Activated effector memory CD4-positive, alpha-beta T cell treated with Interleukin-2 at 50 U/mL for 16 hours (primary cell): ENCODE results near the gene PLEKHA6.
"Not testable (repeated sequence)": the region's sequence is repeated elsewhere in the genome, so short reads cannot be mapped to it uniquely, and the experiment has no call there.

Experiments
- DNase-seq: peaks from one replicate; pipeline ENCODE4 v3.0.0-alpha.2; 2020

Gene PLEKHA6

DNA sequence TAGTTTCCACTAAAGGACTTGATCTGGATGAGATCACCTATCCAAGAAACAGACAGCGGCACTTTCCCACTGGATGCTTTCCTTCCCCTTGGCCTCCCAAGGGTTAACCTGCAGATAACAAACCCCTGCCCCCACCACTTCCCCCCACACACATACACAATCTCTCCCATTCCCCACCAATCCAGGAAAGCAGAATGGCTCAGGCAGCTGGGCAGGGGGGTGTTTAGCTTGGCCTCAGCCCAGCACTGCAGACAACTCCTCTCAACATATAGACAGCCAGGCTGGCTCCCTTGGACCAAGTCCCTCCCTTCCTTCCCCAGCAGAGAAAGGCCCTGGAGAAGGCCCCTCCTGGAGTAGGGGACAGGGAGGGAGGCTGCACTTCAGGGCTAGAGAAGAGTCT lies 24.6 kb downstream of the PLEKHA6 start:
- DNase-seq = no peak

DNA sequence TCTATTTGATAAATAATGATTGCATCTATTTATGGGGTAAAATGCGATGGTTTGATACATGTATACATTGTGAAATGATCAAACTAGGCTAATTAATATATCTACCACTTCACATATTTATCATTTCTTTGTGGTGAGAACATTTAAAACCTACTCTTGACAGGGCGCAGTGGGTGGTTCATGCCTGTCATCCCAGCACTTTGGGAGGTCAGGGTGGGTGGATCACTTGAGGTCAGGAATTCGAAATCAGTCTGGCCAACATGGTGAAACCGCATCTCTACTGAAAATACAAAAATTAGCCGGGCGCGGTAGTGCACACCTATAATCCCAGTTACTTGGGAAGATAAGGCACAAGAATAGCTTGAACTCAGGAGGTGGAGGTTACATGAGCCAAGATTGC lies 25.3 kb downstream of the PLEKHA6 start:
- DNase-seq = no peak

DNA sequence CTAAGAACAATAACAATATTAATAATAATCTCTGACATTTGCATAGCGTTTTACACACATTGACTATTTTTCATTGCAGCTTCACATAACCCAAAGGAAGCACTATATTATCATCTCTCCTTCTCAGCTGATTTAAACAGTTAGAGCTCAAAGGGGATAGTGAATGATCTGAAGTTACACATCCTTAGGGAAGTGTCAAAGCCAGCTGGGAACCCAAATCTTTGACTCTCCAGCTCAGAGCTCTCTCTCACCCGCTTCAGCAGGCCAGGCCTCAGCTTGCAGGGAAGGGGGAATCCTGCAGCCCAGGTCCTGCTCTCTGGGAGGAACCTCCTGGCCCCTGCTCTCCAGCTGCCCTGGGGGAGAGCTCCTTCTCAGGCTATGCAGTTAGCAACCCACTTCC lies 26.3 kb downstream of the PLEKHA6 start:
- no peak for DNase-seq

DNA sequence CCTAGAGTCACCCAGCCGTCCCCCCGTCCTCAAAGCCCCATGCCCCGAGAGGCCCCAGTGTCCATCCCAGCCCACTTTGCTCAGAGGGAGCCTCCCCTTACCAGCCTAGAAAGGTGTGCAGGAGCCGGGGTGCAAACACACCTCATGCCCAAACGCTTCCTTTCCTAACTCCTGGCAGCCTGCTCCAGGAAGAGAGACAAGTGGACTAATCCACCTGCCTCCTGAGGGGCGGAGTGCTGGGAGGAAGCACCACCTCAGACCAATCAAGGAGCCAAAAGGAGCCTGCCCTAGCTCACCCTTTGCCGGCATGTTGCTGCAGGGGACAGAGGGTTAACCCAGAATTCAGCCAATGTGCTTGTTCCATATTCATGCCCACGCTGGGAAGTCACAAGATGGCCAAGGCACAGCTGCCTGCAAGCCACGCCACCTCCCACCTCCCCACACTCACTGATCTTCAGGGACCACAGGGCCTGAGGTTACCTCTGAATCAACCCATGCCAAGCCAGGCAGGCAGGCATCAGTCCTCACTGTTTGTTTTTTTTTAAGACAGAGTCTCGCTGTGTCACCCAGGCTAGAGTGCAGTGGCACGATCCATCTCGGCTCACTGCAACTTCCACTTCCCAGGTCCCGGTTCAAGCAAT lies 27.8 kb downstream of the PLEKHA6 start:
- no peak for DNase-seq

DNA sequence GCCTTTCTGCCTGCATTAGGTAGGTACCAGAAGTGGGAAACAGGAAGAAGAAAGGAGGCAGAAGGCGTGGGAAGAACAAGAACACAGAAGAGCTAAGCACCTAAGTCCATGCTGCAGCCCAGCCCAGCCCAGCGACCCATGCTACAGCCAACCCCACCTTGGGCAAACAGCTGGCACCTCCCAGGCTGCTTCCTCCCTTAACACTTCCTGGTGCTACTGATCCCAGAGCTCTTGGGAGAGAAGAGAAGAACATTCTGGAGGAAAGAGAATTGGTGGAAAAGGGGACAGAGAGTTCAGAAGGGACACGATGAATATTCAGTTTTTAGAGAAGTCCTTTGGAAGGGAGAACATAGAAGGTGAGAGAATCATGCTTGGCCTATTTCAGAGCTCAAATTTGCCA lies 28.5 kb downstream of the PLEKHA6 start:
- DNase-seq = no peak

DNA sequence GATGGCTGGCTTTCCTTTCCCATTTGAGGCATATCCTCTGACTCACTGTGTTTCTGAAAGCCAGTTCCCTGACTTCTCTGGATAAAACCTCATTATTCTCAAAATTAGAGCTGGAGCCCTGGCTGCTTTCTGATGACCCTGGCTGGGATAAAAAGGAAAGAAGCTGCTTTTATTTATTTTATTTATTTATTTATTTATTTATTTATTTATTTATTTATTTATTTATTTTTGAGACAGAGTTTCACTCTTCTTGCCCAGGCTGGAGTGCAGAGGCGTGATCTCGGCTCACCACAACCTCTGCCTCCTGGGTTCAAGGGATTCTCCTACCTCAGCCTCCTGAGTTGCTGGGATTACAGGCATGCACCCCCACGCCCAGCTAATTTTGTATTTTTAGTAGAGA lies 31.9 kb downstream of the PLEKHA6 start:
- not testable (repeated sequence) for DNase-seq

DNA sequence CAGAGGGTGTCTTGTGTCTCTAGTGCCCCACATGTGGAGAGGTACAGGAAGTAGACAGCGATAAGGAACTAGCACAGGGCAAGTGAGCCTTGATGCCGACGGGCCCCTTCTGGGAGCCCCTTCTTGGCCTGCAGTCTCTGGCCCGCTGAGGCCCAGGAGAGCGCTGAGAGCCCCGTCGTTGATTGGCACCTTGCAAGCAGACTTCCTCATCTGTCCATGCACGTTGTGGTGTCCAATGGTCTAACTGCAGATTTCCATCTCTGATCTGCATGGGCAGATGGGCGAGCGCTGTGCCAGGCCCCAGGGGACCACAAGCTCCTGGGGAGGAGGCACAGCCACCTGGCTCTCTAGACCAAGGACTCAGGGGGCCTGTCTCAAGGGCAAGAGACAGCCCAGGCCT lies 32.4 kb downstream of the PLEKHA6 start:
- no peak for DNase-seq

DNA sequence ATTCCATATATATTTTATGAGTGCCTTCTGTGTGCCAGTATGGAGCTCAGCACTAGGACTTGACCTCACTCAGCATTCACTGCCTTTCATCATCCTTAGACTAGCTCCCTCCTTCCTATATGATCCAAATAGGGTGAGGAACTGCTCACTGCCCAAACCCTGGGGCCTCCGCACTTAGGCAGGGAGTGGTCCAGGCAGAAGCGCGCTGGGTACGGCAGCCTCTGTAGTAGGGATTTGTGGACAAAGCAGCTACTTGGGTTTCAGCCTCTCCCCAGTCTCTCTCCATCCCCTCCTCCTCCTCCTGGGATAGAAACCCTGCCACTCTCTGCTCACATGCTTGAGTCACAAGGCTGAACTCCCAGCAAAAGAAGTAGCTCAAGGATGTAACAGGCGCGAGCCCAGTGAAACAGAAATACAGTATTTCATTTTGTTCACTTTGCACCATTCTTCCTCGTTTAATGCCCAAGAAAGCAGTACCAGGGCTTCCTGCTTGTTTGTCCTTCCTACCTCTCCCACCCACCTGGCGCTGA lies 32.9 kb downstream of the PLEKHA6 start:
- DNase-seq = no peak

DNA sequence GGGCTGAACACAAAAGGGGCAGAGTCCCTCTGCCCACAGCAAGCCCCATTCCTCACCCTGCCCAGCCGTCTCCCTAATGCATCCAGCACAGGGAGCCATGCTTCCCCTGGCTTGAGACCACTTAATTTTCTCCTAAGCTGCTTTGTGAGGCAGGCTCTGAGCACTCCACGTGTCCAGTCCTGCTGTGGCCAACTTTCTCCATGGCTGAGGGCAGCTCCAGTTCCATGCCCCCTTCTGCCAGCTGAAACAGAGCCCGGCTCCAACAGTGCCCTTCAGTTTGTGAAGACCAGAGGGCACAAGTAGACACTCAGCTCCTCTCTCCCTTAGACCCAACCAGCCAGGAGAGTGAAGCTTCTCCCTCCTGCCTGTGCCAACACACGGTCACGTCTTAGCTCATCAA lies 33.8 kb downstream of the PLEKHA6 start:
- DNase-seq = no peak

DNA sequence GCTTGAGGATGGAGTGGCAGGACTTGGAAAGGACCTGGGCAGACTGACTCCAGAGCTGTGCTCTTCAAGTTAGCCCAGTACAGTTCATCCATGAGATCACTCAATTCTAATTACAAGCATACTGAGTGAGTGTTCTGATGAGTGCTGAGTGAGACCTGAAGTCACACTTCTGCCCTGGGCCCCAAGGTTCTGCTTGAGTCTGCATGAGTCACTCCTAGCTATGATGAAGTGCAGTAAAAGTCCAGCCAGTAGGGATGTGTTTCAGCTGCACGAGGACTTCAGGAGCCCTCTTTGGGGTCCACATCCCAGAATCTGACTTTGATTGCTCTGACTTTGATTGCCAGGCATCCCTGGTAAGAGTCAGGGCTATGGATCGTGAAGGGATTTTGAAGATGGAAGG lies 35.8 kb downstream of the PLEKHA6 start:
- DNase-seq = no peak

DNA sequence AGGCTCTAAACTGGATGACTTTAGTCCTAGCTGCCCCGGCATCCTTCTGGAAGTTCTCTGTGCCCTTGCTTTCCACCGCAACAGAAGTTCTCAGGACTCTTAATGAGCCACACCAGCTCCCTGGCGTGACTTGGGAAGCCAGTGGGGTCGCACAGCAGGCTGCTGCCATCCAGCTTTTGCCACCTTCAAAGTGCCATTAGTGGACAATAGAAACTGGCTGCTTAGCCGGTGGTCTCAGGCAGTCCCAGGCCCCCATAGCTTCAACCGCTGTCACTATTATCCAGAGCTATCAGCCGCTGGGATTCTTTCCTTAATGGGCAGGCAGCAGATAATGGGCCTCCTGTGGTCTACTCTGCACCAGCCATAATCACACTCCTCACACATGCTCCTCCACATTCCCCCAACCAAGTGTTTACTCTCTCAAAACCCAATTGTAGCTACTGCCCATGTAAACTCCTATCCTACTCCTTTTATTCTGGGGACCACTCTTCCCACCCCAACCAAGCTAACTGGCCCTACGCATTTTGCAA lies 37.3 kb downstream of the PLEKHA6 start:
- DNase-seq = no peak

DNA sequence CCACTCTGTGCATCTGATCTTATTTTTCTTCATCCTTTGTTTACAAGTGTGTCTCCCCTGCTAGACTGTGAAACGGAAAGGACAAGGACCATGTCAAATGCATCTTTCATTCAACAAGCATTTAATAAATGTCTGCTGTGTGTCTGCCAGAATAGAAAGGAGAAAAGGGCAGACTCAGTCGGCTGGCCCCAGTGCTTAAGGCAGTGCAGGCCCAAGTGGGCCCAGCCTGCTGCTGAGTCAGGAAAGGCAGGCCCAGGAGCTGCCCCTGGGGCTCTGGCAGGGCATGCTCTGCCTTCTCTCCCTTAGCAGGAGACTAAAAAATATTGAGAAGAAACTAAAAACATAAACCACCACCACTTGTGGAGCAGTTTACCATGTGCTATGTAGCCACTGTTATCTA lies 38.1 kb downstream of the PLEKHA6 start:
- no peak for DNase-seq

DNA sequence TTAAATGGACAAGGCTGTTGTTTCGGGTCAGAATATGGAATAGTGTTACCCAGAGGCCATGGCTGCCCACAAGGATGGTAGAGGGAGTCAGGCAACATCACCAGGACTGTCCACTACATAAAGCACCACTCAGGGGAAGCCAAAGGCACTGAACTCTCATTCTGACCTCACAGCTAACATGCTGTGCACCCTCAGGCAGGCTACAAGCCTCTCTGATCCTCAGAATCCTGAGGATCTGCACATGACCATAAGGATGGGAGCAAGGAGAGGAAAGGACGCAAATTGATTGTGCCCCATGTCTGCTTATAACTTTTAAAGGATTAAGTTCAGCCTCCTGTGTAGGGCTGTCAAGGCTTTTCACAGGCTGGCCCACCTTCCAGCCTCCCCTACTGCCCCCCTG lies 38.7 kb downstream of the PLEKHA6 start:
- DNase-seq = no peak

DNA sequence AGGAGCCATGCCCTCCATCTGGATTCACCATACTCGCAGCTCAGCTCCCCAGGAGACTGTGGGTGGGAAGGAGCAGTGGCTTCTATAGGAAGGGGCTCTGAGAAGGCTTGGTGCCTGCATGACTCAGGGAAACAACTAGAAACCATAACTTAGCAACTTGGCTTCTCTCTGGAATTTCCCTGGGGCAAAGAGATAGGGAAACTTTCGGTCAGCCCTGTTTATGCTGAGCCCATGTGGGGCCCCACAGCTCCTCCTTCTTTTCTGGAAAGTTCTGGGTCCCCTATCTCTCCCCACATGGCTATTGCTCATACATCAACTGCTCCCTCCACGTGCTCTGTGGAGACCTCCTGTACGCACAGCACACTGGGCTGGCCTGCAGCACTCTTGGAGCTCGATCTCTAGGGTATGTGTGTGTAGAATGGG lies 39.3 kb downstream of the PLEKHA6 start:
- no peak for DNase-seq

DNA sequence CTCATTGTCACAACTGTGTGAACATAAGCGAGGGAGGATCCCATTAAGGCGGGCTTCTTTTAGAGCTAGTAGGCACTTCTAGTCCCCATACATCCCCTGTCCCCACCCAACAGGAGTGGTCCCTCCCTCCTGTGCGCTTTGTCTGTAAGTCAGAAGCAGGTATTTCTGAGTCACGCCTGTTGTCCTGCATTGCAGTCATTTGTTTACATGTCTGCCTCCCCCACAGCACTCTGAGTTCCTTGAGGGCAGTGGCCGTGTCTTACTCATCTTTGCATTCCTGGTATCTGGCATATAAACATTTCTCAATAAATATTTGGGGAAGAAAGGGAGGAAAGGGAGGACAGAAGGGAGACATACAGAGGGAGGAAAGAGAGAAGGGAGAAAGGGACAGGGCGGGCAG lies 40.3 kb downstream of the PLEKHA6 start:
- DNase-seq = no peak

DNA sequence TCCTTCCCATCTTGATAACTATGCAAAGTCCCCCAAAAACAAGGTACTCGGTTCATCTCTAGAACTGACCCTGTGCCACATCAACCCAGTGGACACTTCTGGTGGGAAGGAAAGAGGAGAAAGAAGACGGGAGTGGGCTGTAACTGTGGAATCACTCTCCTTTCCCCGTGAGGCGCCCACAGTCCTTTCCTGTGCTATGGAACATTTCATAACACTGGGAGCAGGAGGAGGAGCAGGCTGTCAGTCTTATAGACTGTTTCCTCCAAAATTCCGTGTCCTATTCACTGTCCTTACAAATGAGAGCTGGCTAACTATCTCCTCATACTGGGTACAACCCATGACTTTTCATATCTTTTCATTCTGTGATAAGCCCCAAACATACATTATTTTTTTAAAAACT lies 40.7 kb downstream of the PLEKHA6 start:
- no peak for DNase-seq

DNA sequence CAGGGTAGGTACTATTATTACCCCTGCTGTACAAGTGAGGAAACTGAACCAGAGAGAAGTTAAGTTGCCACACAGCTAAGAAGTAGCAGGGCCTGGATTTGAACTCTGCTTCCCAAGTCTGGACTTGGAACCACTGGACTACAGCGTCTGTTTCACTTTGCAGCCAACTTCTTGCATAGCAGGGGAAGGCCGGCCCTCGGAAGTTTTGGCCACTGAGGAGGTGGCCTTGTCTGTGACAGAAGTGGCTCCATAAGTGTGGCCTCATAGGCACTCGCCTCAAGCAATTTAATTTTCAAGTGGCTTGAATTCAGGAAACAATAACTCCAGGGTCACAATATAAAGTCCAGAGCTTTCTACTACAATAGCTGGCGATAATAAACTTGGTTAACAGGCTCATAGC lies 41.4 kb downstream of the PLEKHA6 start:
- no peak for DNase-seq

DNA sequence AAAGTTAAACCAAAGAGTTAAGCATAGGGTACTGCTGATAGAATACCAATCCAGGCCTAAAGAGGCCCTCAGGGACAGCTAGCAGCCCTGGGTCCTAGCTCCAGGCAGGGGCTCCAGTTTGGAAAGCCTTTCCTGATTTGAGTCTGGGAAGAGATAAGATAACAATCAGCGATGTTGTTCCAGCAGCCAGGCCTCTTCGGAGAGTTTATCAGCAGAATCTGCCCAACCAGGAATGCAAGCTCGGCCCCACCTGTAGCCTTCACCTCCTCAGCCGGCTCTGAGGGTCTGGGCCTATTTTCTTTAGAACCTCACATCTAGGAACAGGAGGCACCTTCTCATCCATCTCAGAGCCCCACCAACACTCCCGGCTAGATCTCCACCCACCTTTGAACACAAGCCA lies 42.6 kb downstream of the PLEKHA6 start:
- no peak for DNase-seq

DNA sequence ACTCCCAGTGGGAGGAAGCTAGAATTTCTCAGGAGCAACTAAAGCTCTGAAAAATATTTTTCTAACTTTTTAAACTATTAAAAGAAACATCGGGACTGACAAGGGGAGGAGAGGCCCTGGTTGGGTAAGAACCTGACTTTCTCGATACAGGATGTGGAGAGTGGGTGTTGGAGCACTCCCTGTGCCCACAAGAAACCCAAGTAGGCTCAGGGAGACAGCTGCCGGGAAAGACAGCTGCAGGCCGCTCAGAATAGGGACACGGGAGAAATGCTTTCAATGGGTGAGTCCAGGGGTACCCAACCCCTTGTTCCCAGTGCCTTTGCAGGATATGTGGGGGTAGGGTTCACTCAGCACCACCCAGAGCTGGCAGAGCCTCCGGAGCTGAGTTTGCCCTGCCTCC lies 43.6 kb downstream of the PLEKHA6 start:
- DNase-seq = no peak

DNA sequence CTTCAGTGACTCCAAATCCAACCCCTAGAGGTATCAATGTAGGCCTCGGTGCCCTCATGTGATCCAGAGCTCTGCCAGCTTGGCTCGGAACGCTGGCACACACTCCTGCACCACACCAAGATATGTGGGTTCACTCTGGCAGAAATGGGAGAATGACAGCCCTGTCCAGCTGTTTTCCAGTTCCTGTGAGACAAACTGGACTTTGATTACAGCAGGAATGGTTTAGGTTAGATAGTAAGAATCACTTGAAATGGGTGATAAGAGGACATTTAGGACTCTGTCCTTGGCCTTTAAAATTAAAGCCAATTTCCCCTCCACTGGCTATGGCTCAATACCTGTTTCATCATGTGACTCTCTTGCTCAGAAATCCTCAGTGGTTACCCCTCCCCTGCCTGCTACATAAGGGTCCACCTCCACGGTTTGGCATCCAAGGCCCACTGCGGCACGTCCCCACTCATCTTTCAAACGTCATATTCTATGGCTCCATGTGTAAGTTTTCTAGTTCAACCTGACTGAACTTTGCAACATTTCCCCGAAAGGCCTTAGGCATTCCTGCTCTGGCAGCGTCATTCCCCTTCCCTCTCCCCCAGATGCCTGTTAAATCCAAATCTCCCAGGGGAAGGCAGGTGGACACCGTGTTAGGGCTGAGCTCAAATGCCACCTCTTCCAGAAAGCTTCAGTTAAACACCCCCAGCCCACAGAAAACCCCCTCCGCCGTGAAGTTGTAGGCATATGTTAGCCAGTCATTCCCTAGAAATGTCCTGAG lies 44.7 kb downstream of the PLEKHA6 start:
- DNase-seq = no peak

DNA sequence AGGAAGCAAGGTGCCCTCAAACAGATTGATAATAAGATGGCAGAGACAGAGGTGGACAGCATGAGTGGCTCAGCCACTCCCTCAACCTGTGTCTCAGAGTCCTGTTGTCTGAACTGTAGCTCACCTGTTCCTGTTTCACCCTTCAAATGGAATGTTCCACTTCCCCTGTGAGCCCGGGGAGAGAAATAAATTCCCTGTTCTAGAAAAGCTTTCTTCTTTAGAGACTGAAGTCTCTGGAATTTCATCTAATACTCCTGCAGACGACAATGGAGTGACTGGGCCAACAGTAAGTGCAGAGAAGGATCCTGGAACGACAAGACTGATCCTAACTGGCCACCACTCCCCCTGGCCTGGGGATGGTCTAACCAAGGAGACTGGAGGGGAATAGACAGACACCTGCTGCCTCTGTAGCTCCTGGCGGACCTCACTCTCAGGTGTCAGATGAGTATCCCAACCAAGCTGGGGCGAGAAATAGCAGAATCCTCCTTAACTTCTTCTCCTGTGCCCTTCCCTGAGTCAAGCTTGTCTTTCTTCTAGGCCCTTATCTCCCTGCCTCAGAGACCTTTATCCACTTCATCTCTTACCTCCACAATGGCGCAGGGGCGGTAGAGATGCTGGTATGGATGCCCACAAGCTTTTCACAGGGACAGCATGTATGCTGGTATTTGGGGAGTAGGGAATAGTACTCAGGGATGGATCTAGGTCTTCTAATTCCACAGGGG lies 45.4 kb downstream of the PLEKHA6 start:
- DNase-seq = no peak

DNA sequence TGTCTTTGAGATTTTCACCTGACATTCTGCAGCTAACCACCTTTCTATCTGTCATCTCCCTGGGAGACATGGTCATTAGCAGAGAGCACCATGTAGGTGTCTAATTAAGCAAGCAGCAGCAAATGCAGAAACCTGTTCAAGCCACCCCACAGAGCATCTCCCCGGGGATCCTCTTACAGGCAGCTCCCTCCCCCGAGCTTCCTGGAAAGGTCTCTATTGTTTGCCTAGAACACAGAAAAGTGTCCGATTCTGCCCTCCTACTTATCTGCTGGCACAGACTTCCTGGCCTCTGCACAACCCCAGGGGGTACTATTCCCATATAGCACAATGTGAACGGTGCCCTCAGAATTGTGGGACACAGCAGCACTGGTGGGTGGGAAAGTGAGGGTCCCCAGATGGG lies 46.1 kb downstream of the PLEKHA6 start:
- no peak for DNase-seq

DNA sequence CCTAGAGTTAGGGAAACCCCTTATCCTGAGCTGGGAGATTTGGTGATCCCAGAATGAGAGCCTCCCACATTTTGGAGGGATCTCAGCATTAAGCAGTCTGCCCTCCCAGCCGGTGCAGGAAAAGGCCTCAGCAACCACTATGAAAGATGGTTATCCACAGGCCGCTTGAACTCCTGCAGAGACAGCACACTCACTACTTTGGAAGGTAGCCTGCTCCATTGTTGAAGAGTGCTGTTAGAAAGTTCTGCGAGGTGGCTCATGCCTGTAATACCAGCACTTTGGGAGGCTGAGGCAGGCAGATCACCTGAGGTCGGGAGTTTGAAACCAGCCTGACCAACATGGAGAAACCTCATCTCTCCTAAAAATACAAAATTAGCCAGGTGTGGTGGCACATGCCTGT lies 48.8 kb downstream of the PLEKHA6 start:
- not testable (repeated sequence) for DNase-seq
